Measurements from ENCODE around the gene CTNNBIP1. TPM values are rescaled to one million over a fixed set of nuclear protein-coding genes. Genes with fewer than 3 reads are reported as not detected.
"Not testable (repeated sequence)": the region's sequence is repeated elsewhere in the genome, so short reads cannot be mapped to it uniquely, and the experiment has no call there.

Gene CTNNBIP1
- total and polyA plus RNA-seq, 2 experiments from 2014 or later, result 80.1 to 122 TPM

GRCh38 chr1:9929431-9930385 is 19.6 kb upstream of the CTNNBIP1 start:
- H3K4me3 ChIP-seq, result no peak overlapping the region
- TF ChIP-seq CTCF (IDR thresholded peaks at IDR 0.05; ENCODE audit: low read depth, low read length), result no peak
- peaks cover 18% of the 10 kb centered on the region for H3K4me1 ChIP-seq (ENCODE audit: low read depth)
- DNase-seq (ENCODE audit: low read depth in 1 of 2, low spot score in 1 of 2), result peak; percentile 23 to 71
- H3K27me3 ChIP-seq, result no peaks in the 10 kb centered on the region
- H3K9me3 ChIP-seq (ENCODE audit: low read depth), result no peaks in the 10 kb centered on the region
- H3K36me3 ChIP-seq, result peaks cover 14% of the 10 kb centered on the region
- H3K27ac ChIP-seq, result peak overlapping the region; percentile 91

- Histone ChIP-seq H3K27me3 (no peaks in the 10 kb centered on the region), H3K4me1 (ENCODE audit: low read depth) (peaks cover 33% of the 10 kb centered on the region), H3K27ac (peak overlapping the region; percentile 71), H3K9me3 (ENCODE audit: low read depth) (no peaks in the 10 kb centered on the region), H3K4me3 (no peak overlapping the region), H3K36me3 (peaks cover 8% of the 10 kb centered on the region)
- no peak for DNase-seq (ENCODE audit: low read depth in 1 of 2, low spot score in 1 of 2)
- TF ChIP-seq CTCF (IDR thresholded peaks at IDR 0.05; ENCODE audit: low read depth, low read length), result no peak
Measured at GRCh38 chr1:9927259-9927658, 17.2 kb upstream of the CTNNBIP1 start.

- Histone ChIP-seq H3K9me3 (ENCODE audit: low read depth) (no peaks in the 10 kb centered on the region), H3K4me1 (ENCODE audit: low read depth) (peaks cover 28% of the 10 kb centered on the region), H3K27me3 (no peaks in the 10 kb centered on the region), H3K36me3 (no peaks in the 10 kb centered on the region), H3K27ac (peak overlapping the region; percentile 95), H3K4me3 (no peak overlapping the region)
- TF ChIP-seq CTCF (IDR thresholded peaks at IDR 0.05; ENCODE audit: low read depth, low read length), result no peak
- DNase-seq (ENCODE audit: low read depth in 1 of 2, low spot score in 1 of 2), result peak; percentile 25 to 87
Measured at GRCh38 chr1:9922342-9922741, 12.3 kb upstream of the CTNNBIP1 start.

- TF ChIP-seq CTCF (IDR thresholded peaks at IDR 0.05; ENCODE audit: low read depth, low read length), result no peak
- peak overlapping the region; percentile 16 for H3K27ac ChIP-seq
- DNase-seq (ENCODE audit: low read depth in 1 of 2, low spot score in 1 of 2), result no peak
- H3K9me3 ChIP-seq (ENCODE audit: low read depth), result no peaks in the 10 kb centered on the region
- H3K4me1 ChIP-seq (ENCODE audit: low read depth), result peaks cover 28% of the 10 kb centered on the region
- H3K27me3 ChIP-seq, result no peaks in the 10 kb centered on the region
- H3K36me3 ChIP-seq, result no peaks in the 10 kb centered on the region
- no peak overlapping the region for H3K4me3 ChIP-seq
Measured at GRCh38 chr1:9920606-9921005, 10.5 kb upstream of the CTNNBIP1 start.

GRCh38 chr1:9917901-9918300 is 7.8 kb upstream of the CTNNBIP1 start:
- no peak for TF ChIP-seq CTCF (IDR thresholded peaks at IDR 0.05; ENCODE audit: low read depth, low read length)
- no peak overlapping the region for H3K4me3 ChIP-seq
- H3K36me3 ChIP-seq, result no peaks in the 10 kb centered on the region
- no peak overlapping the region for H3K27ac ChIP-seq
- H3K27me3 ChIP-seq, result no peaks in the 10 kb centered on the region
- no peaks in the 10 kb centered on the region for H3K9me3 ChIP-seq (ENCODE audit: low read depth)
- H3K4me1 ChIP-seq (ENCODE audit: low read depth), result peaks cover 34% of the 10 kb centered on the region
- DNase-seq (ENCODE audit: low read depth in 1 of 2, low spot score in 1 of 2), result no peak

- DNase-seq (ENCODE audit: low read depth in 1 of 2, low spot score in 1 of 2); H3K27ac ChIP-seq; H3K27me3 ChIP-seq; H3K4me3 ChIP-seq; H3K9me3 ChIP-seq (ENCODE audit: low read depth); H3K36me3 ChIP-seq: not testable (repeated sequence)
- peaks cover 30% of the 10 kb centered on the region for H3K4me1 ChIP-seq (ENCODE audit: low read depth)
Measured at GRCh38 chr1:9917495-9917894, 7.4 kb upstream of the CTNNBIP1 start.

Data from cardiac muscle cell (in vitro differentiated cells and primary cell).